Coronary artery (tissue), 2 donors: ENCODE measurements around the gene IFITM5.

Experiments
- DNase-seq: peaks from one replicate; pipeline ENCODE4 v3.0.0-alpha.2; 2017; ENCODE audit warnings: low spot score
- H3K27ac ChIP-seq, 2 donors: fragments of 200-600 bp; sonication (generic); one replicate each; pipeline ENCODE4 v1.5.1; 2016 to 2019
- H3K4me3 ChIP-seq: fragments of 200-600 bp; sonication (generic); 2 replicates; pipeline ENCODE4 v1.5.1; 2016; ENCODE audit warnings: mild to moderate bottlenecking, moderate library complexity
- TF ChIP-seq, protein P1 (sequence below): fragments of 200-600 bp; sonication (generic); IDR thresholded peaks from one replicate; pipeline ENCODE4 v1.5.1; 2019; ENCODE audit warnings: antibody characterized with exemption

IFITM5 gene

DNA sequence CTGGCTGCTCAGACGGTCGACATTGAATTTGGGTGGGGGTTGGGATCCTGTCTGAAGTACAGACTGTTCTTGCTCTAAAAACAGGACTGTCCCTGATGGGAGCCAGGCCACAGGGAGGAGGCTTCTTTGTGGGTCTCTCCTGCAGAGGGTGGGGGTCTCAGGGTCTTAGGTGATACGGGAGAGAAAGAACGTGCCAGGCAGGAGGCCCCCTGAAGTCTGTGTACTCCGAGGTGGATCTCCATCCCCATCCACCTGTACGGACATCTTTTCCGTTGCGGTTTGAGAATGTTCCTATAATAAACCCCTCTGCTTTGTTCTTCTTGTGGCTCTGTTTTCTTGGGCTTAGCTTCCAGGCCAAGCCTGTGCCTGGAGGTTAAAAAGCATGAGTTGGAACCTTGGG, 46.7 kb downstream of the IFITM5 start:
- no peak overlapping the region for H3K27ac ChIP-seq
- TF ChIP-seq, protein P1, sequence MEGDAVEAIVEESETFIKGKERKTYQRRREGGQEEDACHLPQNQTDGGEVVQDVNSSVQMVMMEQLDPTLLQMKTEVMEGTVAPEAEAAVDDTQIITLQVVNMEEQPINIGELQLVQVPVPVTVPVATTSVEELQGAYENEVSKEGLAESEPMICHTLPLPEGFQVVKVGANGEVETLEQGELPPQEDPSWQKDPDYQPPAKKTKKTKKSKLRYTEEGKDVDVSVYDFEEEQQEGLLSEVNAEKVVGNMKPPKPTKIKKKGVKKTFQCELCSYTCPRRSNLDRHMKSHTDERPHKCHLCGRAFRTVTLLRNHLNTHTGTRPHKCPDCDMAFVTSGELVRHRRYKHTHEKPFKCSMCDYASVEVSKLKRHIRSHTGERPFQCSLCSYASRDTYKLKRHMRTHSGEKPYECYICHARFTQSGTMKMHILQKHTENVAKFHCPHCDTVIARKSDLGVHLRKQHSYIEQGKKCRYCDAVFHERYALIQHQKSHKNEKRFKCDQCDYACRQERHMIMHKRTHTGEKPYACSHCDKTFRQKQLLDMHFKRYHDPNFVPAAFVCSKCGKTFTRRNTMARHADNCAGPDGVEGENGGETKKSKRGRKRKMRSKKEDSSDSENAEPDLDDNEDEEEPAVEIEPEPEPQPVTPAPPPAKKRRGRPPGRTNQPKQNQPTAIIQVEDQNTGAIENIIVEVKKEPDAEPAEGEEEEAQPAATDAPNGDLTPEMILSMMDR = no peak
- no peak for DNase-seq
- no peak overlapping the region for H3K4me3 ChIP-seq

GRCh38 chr11:251550-251949, 47.8 kb downstream of the IFITM5 start:
- TF ChIP-seq, protein P1 = no peak
- H3K27ac ChIP-seq = no peak overlapping the region
- no peak overlapping the region for H3K4me3 ChIP-seq
- no peak for DNase-seq

DNA sequence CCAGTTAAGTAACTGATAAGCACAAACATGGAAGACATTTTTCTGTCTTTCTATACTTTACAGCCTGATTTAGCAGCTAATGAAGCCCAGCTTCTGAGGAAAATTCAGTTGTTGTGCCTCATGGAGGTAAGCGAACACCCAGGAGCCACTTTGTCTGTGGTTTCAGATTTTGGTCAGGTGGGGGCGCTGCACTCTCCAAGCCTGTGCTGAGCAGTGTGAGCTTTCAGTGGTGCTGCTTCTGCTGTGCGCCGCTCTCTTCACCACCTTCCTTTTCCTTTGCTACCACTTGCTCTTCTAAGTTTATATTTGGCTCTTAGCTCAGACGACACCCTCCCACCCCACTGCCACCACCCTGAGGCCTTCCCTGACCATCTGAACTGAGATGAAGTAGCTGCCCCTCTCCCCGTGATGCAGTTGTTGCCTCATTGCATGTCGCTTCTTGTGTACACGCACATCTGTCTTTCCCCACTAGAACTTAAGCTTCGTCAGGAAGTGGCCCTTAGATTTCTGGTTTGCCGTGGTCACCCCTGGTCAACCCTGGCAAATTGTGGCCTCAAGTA, 48.5 kb downstream of the IFITM5 start:
- H3K27ac ChIP-seq = no peak overlapping the region
- H3K4me3 ChIP-seq = no peak overlapping the region
- no peak for DNase-seq
- TF ChIP-seq, protein P1 = peak; percentile 39

- no peak overlapping the region for H3K4me3 ChIP-seq
- no peak for DNase-seq
Observed at GRCh38 chr11:250274-250673, 49.1 kb downstream of the IFITM5 start.

DNA sequence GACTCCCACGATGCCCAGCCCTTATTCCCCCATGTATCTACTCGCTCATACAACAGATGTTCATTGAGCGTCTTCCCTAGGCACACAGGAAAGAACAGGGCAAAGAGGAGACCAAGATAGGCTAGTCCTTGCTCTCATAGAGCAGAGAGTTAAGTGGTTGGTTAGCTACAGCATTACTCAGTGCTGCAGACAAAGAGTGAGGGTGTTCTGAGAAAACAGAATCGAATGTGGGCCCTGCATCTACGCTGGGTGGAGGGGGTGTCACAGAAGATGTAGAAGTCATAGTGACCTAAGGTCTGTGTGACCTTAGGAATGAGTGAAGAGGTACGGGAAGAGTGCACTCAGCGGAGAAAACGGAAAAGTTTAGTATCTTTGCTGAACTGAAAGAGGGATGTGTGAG, 50.3 kb downstream of the IFITM5 start:
- no peak overlapping the region for H3K27ac ChIP-seq
- DNase-seq = no peak
- H3K4me3 ChIP-seq = no peak overlapping the region
- TF ChIP-seq, protein P1 = no peak

More at GRCh38 chr11:250274-250673, 49.1 kb downstream of the IFITM5 start:
- H3K27ac ChIP-seq = no peak overlapping the region
- TF ChIP-seq, protein P1 = no peak
